ENCODE data around the gene ADA.
"Not testable (repeated sequence)": the region's sequence is repeated elsewhere in the genome, so short reads cannot be mapped to it uniquely, and the experiment has no call there.

The ADA gene

DNA sequence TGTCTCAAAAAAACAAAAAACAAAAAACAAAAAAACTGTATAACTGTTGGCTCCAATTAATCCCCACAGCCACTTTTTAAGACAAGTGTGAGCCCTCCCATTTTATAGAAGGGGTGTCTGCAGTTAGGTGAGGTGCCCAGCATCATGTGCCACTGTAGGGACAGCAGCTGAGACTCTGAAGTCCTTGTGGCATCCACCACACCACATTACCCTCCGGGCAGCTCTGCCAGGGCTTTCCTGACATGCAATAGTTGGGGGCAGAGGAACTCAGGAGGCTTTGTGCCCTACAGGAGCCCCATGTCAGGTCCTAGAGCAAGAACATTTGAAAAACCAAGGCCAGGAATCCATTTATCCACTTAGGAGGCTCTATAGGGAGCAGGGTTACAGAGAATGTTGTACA lies 51.8 kb downstream of the ADA start:
- DNase-seq (ENCODE audit: low spot score), result no peak

DNA sequence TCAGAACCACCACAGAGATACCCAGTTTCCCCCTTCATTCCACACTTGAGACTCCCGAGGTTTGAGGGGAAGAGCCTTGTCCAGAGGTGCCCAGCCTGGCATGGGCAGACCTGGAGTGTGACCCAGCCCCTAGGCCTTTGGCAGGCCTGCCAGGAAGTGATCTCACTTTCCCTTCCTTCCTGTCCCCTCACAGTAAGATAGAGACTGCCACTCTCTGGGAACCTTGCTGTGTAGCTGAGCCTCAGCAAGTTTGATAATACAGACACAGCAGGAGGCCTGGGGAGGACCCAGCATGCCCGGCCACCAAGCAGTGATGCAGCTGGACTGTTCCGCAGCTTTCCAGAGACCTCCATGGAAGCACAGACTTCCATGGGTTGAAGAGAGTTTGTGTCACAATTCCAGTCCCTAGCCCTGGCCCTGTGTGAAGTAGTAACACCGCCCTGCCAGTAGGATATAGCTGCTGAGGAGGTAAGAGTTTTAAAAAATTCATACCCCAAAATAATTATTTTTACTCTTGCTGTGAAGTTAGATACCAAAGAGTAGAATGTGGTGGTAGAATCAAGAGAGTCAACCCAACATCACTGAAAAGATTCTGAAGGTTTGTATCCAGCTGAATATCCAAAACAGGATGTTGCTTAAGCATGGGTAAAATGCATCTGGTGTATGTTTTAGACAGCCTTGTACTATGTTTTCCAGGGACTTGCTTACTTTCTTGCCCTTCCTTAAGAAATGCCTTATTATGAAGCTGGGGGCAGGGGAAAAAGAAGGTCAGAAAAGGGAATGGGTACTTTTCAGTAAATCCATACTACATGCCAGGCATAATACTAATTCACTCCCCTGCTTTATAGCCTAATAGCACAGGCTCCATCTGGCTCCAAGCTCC lies 52.8 kb downstream of the ADA start:
- no peak for DNase-seq (ENCODE audit: low spot score)

DNA sequence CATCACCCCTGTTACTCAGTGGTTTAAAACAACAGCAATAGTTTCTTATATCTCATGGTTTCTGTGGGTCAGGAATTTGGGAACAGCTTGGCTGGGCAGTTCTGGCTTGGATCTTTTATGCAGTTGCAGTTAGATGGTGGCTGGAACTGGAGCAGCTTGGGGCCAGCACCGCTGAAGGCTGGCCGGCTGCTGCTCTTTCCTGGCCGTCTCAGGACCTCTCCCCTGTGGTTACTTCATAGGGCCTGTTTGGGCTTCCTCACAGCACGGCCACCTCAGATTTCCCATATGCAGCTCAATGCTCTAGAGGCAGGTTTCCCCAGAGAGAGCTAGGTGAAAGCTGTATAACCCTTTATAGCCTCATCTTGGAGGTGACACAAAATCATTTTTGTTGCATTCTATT lies 53.6 kb downstream of the ADA start:
- no peak for DNase-seq (ENCODE audit: low spot score)

DNA sequence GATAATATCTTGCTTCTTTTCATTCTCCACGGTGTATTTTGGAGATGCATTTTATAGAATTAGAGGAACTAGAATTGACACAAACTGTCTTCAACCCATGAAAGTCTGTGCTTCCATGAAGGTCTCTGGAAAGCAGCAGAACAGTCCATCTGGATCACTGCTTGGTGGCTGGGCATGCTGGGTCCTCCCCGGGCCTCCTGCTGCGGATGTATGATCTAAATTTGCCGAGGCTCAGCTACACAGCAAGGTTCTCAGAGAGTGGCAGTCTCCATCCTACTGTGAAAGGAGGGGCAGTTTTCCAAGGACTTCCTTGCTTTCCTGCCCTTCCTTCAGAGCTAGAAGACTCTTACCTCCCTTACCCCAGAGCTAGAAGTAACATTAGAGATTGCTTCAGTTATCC lies 54.0 kb downstream of the ADA start:
- DNase-seq (ENCODE audit: low spot score), result no peak

DNA sequence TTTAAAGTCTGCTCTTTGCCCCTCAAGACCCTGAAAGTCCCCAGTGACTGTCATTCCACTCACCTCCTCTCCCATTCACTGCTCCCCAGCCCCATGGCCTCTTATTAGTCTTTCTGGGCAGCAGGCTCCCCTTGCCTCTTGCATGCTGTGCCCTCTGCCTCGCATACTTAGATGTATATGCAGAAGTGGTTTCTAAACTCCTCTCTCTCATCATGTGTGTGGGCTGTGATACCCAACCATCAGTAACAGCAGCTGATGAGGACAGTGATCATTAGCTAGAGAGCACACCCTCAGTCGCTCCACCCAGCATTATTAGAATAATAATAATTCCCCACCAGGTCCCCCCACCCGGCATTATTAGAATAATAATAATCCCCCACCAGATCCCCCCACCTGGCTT lies 54.6 kb downstream of the ADA start:
- no peak for DNase-seq (ENCODE audit: low spot score)

DNA sequence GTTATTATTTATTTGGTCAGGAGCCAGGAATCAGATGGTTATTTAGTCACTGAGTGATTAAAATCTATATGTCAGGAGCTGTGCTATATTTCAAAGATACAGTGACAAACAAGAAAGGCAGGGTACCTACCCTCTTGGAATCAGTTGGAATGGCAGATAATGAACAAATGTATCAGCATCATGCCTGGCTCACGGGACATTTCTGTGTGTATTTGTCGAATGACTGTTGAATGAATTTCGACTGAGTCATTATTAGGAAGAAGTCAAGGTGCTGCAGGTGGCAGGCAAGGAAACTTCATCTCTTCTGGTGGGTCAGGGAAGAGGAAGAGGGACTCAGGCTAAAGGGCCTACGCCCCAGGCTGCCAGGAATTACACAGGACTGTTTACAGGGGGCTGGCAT lies 55.5 kb downstream of the ADA start:
- DNase-seq (ENCODE audit: low spot score), result no peak

DNA sequence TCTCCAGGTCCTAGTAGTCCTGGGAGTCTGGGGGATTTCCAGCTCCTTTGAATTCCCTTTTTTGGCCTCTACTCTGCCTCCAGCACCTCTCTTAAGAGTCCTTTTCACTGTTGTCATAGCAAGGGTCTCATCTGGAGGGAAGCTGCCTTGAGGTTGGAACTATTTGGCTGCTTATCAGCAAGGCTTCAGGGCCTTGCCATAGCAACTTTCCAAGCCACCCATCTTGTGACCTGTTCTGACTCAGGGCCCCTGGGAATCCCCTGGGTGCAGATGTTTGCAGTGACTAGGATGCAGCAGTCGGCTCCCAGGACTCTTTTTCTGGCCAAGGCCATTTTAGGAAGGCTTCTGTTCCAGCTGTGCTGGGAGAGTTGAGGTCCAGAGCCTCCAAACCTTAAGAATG lies 56.8 kb downstream of the ADA start:
- no peak for DNase-seq (ENCODE audit: low spot score)

DNA sequence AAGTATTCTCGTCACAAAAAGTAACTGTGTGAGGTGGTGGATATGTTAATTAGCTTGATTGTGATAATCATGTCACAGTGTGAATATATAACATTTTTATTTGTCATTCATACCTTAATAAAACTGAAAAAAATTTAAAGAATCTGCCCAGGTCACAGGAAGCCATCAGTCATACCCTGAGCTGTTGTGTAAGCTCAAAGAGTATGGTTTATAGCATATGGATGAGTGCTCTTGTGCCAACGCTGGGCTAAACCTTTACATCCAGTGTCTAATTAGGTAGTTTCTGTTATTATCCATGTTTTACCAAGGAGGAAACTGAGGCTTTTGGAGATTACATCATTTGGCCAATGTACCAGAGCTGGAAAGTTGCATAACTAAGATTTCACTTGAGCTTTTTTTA lies 57.7 kb downstream of the ADA start:
- no peak for DNase-seq (ENCODE audit: low spot score)

DNA sequence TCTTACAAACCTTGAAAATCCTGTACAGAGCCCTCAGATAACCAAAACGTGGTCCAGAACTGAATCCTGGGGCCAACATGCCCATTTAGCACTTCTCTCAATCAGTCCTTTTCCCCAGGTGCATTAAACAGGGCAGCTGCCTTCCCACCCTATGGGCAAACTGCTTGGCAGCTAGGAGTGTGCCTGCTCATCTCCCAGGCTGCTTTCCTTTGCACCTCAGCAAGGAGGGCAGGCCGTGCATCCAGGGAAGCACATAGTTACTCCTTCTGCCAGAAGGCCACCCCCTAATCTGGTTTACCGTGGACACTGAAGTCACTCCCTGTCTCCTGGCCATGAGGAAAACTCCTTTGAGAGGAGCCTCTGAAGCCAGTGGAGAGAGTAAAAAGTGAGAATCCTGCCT lies 59.1 kb downstream of the ADA start:
- DNase-seq (ENCODE audit: low spot score), result no peak

DNA sequence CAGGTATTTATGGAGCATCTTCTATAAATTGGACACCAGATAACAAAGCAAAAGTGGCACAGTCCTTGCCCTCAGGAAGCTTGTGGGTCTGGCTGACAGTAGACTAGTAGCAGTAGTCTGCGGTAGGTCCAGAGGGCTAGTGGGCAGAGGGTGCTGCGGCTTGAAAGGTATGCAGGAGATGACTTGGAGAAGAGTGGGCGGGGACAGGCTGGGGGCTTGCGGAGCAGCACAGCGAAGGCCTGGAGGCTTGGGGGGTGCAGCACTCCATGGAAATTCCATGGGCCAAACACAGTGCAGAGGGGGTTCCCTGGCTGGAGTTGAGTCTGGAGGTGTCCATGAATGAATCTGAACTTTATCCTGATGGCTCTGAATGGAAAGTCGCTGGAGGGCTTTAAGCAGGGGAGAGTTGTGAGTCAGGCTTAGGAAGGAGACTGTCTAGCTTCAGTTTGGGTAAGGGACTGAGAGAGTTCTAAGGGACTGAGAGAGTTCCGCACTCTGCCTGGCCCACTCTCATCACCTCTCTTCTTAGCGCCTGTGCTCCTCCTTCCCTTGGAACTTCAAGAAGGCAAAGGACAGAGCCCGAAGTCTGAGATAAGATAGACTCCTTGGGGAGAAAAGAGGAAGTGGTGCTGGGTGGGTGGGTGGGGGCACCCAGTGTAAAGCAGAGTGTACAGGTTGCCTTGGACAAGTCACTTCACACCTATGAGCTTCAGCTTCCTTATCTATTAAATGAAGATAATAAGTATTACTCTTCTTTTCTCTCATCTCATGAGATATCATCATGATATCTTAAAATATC lies 60.3 kb downstream of the ADA start:
- DNase-seq (ENCODE audit: low spot score), result no peak

DNA sequence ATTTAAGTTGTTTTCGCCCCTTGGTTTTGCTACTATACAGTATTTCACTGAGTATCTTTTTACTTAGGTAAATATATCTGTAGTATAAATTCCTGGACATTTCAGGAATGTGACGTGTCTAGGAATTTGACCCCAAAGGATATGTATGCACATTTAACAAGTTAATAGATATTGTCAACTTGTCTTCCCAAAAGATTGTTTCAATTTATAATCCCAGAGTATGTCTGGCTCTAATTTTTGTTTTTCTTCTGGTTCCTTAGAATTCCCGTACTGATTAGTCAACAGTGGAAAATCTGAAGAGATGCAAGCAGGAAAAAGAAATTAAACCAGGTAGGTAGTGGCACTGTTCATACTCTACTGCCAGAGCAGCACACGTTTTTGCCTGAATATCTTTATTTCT lies 62.0 kb downstream of the ADA start:
- no peak for DNase-seq (ENCODE audit: low spot score)

DNA sequence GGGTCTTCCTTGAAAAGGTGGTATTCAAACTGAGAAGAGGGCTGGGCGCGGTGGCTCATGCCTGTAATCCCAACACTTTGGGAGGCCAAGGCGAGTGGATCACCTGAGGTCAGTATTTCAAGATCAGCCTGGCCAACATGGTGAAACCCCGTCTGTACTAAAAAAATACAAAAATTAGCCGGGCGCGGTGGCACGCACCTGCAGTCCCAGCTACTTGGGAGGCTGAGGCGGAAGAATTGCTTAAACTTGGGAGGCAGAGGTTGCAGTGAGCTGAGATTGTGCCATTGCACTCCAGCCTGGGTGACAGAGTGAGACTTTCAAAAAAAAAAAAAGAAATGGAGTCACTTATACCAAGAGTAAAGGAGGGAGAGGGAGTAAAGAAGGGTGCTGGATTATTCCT lies 63.2 kb downstream of the ADA start:
- DNase-seq (ENCODE audit: low spot score), result not testable (repeated sequence)

DNA sequence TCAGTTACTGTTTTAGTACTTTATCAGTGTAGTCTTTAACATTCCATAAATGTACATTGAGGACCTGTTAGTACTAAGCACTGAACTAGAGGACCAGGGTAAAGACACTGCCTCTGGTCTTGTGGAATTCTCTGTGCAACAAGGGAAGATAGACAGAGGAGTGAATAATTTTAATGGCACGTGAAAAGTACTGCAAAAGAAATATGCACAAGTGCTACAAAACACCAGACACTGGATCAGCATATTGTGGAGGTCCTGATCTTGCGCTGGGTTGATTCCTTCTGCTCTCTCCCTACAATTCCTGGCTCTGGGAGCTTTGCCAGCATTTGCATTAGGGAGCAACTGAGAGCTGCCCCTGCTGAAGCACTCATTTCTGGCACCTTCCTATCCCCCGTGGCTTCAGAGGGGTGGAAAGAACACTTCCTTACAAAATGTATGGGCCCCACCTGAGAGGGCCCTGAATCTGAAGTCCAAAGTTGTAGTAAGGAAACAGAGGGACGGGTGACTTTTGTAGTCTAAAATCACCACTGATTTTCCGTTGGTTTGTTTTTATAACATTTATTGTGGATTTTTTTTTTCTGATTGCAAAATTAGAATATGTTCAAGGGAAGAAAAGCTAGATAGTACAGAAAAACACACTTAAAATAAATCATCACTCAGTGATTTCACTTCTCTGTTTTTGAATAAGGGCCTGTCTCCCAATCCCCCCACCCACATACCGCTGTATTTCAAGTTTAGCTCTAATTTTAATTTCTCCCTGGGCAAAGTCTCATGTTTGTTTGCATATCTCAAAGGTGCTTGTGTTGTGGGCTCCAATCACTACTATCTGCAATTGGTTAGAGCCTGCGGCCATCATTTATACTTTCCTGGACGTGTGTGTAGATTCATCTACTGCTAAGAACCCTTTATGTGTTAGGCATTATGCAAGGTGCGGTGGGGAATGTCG lies 64.2 kb downstream of the ADA start:
- DNase-seq (ENCODE audit: low spot score), result no peak

DNA sequence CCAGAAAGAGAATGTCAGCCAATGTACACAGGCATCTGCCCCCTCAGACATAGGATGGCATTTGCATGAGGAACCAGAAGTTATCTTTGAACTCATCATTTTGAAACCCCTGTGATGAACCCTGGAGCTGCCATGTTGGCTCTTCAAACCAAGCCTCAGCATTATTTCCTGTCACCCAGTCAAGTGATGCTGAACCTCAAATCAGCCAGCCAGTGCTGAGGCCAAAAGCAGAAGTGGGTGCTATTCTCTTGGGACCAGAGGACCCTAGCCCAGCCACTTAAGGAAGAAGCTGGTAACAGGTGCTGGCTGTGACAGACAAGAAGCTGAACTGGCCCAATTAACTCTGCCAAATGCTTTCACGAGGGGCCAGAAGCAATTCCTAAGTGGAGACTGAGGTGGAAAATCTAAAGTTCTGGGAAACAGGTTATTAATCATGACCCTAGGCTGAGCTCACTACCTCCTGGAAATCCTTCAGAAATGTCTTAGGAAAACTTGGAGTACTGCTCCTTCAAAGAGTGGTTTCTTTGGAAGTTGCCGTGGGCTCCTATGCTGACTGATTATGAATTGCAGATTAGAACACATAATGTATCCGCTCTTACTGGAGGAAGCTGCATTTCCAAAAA lies 65.1 kb downstream of the ADA start:
- DNase-seq (ENCODE audit: low spot score), result no peak

DNA sequence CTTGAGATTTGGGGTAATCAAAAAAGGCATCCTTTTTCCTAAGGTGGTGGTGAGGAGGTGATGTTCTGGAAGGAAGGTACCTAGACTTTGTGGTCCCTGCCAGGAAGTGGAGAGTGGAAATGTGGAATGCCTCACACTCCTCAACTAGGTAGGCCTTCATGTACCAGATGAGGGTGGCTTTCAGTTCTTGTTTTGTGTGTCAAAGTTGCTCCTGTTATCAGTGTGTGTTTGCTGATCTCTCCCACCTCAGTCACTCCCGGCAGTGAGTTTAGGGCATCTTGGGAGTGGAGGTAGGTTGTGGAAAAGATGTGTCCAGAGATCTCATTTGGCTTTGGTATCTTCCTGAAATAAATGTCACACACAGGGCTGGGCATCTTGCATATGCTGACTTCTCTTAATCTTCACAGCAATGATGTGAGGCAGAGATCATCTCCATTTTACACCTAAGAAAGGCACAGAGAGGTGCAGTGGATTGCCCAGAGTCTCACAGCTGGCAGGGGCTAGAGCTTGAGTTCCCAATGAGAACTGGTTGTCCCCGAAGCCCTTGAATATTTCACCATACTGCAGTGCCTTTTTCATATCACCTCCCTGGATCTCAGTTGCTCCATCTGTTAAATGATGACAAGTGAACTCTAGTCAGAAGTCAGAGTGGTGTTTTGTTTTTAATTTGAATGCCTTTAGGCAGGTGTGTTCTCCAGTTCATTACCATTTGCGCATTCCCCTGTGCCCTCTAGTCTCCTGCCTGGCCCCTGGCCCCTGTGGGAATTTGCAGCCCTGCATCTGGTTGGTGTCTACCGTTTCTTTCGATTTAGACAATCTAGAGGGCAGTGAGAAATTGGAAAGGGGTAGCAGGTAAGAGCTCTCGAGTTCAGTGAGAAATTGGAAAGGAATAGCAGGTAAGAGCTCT lies 66.2 kb downstream of the ADA start:
- no peak for DNase-seq (ENCODE audit: low spot score)

DNA sequence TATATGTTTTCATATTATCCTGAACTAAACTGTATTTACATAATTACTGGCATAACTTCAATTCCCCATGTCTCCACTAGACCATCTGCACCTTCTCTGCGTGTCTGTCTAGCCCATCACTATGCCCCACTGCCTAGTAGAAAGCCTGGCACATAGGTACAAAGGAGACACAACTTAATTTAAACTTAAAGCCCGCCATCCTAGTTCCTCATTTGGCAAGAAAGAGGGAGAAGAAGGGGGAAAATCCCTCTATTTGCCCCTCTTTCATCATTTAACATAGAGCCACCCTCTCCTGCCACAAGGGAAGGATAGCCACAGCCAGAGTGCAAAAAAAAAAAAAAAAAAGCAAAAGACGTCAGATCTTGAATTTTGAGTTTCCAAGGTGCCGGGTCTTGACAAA lies 67.3 kb downstream of the ADA start:
- DNase-seq (ENCODE audit: low spot score), result no peak

DNA sequence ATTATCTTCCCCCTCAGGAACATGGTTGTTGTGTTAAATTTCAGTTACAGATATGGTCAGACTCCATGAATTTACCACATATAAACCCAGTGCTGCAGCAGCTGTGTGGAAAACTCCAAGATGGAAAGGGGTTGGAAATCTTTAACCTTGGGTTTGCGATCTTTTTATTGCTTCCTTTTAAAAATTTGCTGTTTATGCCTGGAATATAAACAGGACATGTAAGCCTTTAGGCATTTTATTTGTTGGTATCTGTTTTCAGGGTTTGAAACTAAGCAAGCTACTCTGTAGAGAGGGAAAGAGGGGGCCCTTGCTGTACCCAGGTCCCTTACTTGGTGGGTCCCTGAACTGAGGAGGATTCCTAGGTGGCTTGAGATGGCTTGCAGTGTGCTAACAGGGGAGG lies 68.3 kb downstream of the ADA start:
- no peak for DNase-seq (ENCODE audit: low spot score)

DNA sequence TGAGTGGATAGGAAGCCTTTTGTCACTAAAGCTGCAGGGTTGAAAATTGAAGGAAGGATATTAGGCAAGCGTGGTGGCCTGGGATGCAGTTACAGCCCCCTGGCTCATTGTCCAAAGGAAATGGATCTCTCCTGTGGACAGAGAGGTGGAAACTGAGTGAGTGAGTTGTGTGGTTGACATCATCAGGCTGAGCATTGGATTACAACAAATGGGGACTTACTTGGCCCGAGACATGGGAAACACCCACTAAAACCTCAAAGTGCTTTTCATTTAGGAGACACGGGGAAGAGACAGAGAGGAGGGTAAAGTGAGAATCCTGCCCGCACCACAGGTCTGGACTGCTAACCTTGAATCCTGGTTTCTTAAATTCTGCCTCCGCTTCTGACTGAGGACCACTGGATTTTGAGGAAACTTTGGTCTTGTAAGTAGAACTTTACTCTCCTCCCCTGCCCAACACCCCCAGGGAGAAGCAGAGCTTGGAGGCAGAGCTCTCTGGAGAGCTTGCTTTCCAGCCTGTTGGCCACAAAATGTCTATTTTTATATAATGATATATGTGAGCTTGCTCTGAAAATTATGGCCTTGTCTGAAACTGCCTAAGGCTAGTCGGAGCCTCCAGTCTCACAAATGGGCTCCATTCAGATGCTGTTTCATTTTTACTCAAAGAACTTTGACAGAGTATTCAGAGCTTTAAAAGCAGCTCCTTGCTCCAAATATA lies 69.0 kb downstream of the ADA start, which contains the start of gene PKIG:
Gene PKIG (plus strand): TSS at position 269 of the 715 bp plus-strand sequence. CDS start 31,978 bp downstream, outside the sequence.
- DNase-seq (ENCODE audit: low spot score), result no peak

DNA sequence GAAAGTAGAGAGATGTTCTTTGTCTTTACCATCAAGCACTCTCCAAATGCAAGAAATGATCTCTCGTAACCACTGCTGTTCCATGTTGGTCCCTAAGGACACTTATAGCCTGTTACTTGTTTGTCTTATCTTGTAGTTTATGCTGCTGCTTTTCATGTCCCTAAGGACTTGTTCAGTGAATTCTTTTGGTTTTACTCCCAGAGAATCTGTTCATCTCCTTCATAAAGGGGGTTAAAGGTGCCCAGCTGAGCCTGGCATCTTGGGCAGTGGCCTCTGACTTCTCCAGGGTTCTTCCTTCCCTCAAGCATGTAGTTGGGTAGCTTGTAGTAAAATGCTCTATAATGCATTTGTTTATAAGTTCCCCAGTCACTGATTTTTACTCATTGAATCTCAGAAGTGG lies 70.0 kb downstream of the ADA start:
- no peak for DNase-seq (ENCODE audit: low spot score)

All from Ammon's horn (tissue), 1 donor.